Activated CD8-positive, alpha-beta memory T cell treated with anti-CD3 and anti-CD28 coated beads for 4 hours (primary cell): Measurements from ENCODE around the gene SYT2.
"Not testable (repeated sequence)": the region's sequence is repeated elsewhere in the genome, so short reads cannot be mapped to it uniquely, and the experiment has no call there.

Source experiments
- DNase-seq, 2 donors: peaks; one replicate each; pipeline ENCODE4 v3.0.0-alpha.2; 2020; ENCODE audit warnings: low read depth in 2 of 2

The SYT2 gene

DNA sequence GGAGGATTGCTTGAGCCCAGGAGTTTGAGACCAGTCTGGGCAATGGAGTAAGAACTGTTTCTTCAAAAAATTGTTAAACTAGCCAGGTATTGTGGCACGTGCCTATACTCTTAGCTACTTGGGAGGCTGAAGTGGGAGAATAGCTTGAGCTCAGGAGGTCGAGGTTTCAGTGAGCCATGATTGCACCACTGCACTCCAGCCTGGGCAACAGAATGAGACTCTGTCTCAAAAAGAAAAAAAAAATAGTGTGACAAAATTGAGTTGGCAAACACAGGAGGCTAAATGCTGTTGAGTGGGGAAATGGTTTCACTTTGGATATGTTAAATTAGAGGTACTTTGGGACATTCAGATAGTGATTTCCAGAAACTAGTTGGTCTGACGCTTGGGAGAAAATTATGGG, 163.9 kb downstream of the SYT2 start:
- not testable (repeated sequence) for DNase-seq

DNA sequence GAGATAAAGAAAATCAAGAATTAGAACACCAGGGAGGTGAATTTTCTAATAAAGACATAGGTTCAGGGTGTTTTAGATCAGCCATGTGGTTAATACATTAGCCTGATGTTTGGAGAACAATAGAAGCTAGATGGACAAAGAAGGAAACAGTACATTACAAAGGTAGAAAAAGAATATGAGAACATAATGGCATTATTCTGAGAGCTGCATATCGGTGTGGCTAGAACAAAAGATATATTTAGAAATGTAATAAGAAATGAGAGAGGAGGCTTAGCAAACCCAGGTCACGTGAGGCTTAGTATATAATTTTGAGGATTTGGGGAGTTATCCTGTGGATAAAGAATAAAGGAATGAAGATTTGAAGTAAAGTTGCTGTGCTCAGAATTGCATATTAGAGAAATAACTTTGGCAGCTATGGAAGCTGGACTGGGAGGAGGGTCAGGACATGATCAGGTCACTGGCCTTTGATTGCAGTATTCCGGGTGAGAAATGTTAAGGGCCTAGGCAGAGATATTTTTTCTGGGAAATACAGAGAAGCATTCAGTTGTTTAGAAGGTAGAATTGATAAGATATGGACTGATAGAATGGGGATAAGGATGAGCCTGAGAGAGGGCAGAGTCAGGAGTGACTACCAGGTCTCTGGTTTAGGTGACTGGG, 164.5 kb downstream of the SYT2 start:
- DNase-seq, result not testable (repeated sequence)

DNA sequence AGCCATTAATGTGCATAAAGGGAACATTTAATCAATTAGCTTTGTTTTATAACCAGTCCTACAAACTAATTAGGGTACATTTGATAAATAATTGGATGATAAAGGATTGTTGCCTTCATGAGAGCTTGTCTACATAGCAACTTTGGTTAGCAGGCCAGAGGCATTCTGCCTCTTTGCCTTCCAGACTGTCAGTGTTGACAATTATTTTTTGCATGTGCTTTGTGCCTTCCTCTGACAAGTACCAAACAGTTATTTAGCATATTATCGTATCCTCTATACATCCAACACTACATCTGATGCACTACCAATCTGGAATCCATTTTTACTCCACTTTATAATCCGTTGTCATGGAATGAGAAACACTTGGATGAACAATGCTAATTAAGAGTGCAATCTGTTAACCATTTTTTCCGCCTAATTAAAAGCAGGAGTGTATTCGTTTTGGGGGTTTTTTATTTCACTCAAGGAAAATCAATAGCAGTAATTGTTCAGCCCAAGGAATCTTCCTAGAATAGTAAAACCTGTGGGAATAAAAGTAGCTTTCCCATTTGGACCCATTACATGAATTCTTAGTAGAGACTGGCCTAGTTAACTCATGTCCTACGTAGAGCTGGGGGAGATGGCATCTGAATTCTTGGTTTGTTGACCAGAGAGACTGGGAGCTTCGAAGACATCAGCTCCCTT, 165.3 kb downstream of the SYT2 start:
- DNase-seq, result not testable (repeated sequence)

DNA sequence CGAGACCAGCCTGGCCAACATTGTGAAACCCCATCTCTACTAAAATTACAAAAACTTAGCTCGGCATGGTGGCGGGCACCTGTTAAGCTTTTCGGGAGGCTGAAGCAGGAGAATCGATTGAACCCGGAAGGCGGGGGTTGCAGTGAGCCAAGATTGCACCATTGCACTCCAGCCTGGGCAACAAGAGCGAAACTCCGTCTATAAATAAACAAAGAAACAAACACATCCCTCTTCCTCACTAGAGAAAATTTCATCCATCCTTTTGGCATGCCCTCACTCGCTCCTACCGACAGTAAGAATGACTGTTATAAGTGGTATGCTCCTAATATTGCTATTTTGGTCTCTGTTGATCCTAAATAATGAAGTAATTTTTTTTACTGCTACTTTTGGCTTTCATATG, 166.7 kb downstream of the SYT2 start:
- DNase-seq, result not testable (repeated sequence)

DNA sequence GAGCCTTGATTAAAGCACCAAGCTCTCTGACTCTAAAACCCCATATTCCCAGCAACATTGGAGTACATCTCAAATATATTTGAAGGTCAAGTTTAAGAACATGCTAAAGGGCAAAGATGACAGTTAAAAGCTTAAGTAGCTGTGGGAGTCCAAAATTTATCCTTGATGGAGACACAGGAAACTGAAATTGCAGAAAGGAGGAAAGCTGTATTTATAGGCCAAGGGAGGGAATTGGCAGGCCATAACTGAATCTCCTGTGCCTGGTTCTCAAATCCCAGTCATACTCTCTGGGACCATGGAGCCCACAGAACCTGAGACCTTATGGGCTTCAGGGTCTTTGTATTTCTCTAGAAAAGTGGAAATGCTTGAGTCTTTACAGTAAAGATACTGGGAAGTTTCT, 167.8 kb downstream of the SYT2 start:
- DNase-seq, result not testable (repeated sequence)

DNA sequence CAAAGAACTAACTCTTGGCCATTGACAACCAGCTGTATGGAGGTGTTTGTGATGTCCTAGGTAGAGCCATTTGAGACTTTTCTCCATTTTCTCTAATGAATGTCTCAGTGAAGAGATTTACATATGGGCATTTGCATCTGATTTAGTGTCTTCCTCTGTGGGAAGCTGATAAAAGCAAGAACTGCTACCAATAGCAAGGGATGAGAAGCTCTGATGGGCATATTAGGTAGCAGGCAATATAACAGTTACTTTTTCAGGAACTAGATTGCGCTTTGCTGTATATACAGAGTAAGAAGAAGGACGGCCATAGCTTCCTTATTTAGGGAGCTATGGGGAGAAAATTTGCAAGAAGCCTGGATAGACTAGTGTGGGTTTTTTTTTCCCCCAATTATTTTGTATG, 169.4 kb downstream of the SYT2 start:
- not testable (repeated sequence) for DNase-seq
